Putamen (tissue), 1 donor: ENCODE data around the gene MDC1.
"Not testable (repeated sequence)": the region's sequence is repeated elsewhere in the genome, so short reads cannot be mapped to it uniquely, and the experiment has no call there.

Experiments
- DNase-seq: peaks from one replicate; pipeline ENCODE4 v3.0.0-alpha.2; 2016; ENCODE audit warnings: low spot score

The MDC1 gene, protein sequence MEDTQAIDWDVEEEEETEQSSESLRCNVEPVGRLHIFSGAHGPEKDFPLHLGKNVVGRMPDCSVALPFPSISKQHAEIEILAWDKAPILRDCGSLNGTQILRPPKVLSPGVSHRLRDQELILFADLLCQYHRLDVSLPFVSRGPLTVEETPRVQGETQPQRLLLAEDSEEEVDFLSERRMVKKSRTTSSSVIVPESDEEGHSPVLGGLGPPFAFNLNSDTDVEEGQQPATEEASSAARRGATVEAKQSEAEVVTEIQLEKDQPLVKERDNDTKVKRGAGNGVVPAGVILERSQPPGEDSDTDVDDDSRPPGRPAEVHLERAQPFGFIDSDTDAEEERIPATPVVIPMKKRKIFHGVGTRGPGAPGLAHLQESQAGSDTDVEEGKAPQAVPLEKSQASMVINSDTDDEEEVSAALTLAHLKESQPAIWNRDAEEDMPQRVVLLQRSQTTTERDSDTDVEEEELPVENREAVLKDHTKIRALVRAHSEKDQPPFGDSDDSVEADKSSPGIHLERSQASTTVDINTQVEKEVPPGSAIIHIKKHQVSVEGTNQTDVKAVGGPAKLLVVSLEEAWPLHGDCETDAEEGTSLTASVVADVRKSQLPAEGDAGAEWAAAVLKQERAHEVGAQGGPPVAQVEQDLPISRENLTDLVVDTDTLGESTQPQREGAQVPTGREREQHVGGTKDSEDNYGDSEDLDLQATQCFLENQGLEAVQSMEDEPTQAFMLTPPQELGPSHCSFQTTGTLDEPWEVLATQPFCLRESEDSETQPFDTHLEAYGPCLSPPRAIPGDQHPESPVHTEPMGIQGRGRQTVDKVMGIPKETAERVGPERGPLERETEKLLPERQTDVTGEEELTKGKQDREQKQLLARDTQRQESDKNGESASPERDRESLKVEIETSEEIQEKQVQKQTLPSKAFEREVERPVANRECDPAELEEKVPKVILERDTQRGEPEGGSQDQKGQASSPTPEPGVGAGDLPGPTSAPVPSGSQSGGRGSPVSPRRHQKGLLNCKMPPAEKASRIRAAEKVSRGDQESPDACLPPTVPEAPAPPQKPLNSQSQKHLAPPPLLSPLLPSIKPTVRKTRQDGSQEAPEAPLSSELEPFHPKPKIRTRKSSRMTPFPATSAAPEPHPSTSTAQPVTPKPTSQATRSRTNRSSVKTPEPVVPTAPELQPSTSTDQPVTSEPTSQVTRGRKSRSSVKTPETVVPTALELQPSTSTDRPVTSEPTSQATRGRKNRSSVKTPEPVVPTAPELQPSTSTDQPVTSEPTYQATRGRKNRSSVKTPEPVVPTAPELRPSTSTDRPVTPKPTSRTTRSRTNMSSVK (N-terminal part only)

DNA sequence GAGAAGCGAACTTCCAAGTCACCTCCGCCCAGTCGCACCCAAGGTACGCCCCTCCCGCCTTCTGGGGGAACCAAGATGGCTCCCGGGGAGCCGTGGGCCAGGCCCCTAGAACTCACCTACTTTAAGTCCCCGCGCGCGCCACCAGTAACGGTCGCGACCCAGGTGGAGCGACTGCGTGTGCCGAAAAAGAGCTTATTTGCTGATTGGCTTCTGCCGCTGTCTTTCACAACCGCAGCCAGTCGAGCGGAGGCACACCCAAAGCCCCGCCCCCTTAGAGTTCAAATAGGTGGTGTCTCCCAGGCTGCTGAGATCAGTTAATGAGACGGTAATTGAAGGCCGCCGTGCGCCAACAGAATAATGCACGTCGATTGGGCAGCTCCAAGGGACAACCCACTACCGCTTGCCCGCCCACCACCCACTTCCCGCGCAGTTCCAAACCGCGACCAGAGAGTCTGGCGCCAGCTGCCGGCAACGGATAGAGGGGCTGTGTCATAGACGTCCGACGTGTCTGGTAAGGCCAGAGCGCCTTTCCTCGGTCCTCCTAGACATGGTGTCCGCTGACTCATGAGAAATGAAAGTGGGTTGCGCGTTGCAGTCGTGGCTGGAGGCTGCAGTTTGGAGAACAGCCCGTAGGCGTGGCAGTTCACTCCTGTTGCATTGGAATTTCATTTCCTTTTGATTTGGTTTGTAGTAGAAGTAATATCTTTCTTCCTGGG, at the start of gene MDC1:
Gene MDC1 (minus strand): TSS at position 153 of the 716 bp plus-strand sequence. CDS start 2,106 bp downstream, outside the sequence.
- peak; percentile 99 for DNase-seq

DNA sequence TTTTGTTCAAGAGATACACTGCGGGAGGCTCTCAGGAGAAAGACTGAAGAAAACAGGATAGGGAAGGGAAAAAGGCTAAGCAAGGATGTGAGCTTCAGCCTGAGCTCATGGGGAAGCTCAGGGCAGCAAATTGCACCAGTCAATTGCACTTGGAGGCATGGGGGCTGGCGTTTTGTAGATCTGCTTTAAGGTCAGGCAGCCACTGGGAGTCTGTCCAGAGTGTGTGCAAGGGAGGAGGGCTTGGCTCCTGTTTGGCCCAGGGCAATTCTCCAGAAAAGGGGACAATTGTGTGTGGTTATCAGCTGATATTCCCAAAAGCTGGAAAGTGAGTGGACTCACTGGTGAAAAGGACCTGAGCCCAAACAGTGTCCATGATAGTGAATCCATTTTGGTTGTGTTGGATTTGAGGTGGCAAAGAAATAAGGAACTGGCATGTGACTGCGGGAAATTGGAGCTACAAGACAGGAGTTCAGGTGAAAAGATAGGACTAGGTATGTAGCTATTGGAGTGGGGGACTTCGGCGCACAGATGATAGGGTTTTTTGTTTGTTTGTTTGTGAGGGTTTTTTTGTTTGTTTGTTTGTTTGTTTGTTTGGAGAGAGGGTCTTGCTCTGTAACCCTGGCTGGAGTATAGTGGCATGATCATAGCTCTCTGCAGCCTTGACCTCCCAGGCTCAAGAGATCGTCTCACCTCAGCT, 49.5 kb upstream of the MDC1 start:
- DNase-seq = no peak

DNA sequence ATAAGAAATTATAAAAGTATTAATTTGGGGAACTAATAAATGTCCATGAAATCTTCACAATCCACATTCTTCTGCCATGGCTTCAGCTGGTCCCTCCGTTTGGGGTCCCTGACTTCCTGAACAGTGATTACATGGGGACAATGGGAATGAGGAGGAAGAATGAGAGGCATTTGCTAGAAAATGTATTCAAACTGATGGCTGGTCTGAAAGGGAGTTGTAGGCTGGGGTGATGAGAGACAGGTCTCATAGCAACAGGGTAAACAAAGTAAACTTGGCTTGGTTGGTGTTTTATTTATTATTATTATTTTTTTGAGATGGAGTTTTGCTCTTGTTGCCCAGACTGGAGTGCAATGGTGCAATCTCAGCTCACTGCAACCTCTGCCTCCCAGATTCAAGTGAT, 48.4 kb upstream of the MDC1 start:
- DNase-seq = not testable (repeated sequence)

DNA sequence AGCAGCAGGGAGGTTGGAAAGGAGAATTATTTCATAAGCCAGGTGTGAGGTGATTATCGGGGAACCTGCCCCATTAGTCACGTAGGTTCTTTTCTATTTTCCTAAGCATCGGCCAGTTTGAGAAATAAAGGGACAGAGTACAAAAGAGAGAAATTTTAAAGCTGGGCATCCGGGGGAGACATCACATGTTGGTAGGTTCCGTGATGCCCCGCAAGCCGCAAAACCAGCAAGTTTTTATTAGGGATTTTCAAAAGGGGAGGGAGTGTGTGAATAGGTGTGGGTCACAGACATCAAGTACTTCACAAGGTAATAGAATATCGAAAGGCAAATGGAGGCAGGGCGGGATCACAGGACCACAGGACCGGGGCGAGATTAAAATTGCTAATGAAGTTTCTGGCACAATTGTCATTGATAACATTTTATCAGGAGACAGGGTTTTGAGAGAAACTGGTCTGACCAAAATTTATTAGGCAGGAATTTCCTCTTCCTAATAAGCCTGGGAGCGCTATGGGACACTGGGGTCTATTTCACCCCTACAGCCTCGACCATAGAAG, 47.5 kb upstream of the MDC1 start:
- not testable (repeated sequence) for DNase-seq

DNA sequence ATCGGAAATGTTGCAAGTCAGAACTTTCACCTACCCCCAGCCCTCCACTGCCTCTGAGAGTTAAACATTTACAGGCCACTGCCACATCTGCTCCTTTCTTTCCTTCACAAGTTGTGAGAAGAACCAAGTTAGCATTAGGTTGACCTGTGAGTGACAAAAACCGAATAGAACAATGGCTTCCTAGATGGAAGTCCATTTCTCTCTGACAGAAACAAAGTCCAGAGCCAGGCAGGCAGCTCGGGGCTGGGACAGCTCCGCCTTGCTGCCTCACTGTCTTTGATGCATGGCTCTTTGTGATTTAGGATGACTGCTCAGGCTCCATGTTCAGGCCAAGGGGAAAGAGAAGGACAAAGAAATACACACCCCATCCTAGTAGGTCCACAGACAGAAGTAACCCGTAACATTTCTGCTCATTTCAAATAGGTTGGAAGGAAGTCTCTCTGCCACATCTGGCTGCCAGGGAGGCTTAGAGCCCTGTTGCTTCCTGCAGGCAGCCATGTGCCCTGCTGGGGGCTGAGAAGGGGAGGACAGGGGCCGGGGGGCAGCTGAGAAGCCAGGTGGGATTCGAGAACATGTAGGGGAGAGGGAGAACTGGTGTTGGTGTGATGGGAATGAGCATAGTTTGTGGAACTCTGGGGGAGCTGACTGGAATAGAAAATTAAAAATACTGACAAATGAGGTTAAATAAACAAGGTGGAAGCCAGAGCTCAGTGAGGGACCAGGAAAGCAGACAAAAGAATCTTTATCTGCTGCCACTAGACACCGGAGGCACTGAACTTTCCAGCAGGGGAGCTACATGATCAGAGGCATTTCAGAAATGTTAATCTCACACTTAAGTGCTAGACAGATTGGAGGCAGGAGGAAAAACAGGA, 46.8 kb upstream of the MDC1 start:
- no peak for DNase-seq

DNA sequence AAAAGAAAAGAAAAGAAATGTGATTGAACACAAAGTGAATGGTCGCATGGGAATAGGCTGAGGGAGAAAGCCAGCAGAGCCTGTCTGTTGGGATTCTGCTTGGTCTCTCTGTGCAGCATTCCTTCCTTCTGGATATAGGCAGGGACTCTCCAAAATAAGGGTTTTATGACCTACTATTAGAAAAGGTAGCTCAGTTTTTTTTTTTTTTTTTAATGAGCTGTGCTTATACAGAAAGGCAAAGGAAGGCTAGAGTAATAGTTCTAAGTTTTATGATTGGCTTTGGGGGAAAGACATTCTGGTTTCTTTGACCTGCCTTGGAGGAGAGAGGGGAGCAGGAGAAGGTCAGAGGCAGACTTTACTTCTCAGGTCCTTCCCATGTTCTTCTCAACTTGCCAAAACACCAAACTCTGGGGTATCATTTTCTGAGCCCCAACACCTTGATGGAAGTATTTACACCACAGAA, 46.1 kb upstream of the MDC1 start:
- no peak for DNase-seq

DNA sequence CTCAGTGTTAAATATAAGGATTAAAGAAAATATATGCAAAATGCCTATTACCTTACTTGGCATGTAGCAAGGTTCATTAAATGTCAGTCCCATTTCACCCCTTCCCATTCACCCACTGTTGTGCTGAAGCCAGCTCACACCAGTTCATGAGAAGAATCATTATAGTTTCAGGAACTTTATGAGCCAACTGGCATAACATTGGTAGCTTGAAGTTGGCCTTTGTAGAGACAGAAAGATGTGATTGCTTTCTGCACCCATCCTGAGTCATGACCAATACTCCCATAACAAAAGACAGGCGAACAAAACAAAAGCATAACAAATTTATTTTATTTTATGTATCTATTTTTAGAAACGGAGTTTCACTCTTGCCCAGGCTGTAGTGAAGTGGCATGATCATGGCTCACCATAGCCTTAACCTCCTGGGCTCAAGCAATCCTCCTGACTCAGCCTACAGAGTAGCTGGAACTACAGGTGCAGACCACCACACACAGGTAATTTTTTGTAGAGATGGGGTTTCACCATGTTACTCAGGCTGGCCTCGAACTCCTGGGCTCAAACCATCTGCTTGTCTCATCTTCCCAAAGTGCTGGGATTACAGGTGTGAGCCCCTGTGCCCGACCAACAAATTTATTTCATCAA, 44.8 kb upstream of the MDC1 start:
- no peak for DNase-seq

DNA sequence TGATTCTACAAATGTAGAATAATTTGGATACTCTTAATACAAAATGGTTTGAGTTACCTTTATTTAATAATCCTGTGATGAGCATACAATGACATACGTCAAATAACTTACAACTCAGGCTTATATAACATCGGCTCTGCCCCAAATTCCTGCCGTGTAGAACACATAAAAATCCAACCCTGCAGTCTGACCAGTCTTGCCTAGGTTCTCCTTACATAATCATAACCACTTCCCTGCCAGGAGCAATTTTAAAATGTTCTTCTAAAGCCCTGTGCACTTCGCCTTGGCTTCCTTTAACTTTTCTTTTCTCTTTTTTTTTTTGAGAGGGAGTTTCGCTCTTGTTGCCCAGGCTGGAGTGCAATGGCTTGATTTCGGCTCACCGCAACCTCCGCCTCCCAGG, 43.5 kb upstream of the MDC1 start:
- no peak for DNase-seq

DNA sequence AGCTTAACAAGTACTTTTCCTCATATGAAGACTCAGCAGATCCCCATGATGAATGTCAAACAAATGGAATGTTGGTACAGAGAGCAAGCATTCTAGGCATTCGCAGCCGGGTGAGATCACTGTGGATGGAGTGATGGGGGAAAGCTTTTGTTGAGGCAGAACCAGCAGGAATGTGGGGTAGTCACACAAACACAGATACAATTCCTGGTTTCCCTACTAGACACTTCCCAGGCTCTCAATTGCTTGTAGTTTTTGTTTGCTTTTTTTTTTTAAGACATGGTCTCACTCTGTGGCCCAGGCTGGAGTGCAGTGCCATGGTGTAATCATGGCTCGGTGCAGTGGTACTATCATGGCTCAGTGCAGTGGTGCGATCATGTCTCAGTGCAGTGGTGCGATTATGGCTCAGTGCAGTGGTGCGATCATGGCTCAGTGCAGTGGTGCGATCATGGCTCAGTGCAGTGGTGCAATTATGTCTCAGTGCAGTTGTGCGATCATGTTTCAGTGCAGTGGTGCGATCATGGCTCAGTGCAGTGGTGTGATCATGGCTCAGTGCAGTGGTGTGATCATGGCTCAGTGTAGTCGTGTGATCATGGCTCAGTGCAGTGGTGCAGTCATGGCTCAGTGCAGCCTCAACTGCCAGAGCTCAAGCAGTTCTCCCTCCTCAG, 42.6 kb upstream of the MDC1 start:
- no peak for DNase-seq

DNA sequence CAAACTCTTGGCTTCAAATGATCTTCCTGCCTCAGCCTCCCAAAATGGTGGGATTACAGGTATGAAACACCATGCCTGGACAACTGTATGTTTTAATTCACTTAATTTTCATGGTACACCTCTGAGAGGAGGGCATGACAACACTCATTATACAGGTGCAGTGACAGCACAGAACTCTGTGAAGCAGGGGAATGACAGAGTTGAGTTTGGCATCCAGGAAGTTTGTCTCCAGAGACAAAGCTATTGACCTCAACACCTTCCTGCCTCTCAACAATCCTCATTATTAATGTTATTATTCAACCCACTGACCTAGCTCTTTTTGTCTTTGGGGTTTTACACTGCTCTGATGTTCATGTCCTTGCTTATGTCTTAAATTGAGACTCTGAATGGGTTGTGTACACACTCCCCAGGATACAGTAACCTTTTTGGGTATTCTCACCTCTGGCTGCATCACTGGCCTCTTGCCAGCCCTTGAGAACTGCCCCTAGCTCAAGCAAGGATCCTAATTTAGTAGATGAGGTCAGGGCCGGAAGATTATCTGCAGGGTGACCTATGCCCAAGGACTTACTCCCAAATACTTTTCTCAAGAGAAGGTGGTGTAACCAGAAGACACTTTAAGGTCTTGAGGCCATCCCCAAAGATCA, 40.3 kb upstream of the MDC1 start:
- DNase-seq = no peak

DNA sequence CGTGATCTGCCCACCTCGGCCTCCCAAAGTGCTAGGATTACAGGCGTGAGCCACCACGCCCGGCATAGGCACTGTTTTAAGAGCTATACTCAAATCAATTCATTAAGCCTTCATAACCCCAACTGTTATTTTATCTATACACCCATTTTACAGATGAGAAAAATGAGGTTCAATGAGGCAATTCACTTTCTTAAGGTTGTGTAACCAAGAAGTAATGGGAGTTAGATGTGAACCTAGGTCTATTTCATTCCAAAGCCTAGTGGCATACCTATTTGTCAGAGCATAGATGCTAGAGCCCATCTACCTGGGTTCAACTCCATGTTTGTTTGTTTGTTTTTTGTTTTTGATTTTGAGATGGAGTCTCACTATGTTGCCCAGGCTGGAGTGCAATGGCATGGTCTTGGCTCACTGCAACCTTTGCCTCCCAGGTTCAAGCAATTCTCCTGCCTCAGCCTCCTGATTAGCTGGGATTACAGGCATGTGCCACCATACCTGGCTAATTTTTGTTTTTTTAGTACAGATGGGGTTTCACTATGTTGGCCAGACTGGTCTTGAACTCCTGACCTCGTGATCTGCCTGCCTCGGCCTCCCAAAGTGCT, 39.4 kb upstream of the MDC1 start:
- DNase-seq = not testable (repeated sequence)

DNA sequence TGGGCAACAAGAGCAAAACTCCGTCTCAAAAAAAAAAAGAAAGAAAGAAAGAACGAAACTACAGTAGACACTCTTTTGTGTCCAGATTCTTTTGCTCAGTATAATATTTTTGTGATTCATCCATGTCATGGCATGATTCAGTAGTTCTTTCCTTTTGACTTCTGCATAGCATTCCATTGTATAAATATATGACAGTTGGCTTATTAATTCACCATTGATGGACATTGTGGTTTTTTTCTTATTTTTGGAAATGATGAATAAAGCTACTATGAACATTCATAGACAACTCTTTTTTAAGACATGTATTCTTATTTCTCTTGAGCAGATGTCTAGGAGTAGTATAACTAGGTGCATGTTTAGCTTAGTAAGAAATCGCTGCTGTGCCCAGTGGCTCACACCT, 37.5 kb upstream of the MDC1 start:
- DNase-seq = no peak

DNA sequence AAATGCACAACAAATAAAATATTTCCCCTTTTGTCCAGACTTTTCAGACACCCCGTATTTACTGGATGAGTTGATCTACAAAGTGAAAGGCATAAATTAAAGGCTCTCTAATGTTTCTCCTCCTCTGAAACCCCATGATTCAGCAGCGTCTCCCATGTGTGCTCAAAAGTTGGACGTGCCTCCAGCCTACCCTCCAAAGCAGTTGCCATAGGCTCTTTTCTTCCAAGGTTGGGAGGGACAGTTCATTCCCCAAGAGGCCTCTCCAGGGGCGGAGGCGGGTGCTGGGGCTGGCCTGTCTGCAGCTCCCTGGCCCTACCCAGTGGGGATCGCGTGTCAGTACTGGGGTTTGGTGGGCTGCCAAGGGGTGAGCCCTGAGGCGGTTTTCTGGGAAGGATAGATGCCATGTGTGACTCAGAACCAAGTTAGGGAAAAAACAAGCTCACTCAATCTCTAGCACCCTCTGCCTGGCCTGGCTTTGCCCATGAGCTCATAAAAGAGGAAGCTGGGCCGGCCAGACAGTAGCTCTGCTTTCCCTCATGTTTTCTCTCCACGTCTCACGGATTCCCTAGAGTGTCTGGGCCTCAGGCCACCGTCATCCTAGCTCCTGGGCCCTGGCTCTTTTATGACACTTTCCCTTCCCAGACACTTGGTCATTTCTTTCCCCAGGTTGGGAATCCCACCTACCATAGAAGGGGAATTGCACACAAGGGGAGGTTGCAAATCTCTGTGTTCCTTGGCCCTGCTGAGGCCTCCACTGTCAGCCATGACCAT, 35.3 kb upstream of the MDC1 start:
- DNase-seq = peak; percentile 17

DNA sequence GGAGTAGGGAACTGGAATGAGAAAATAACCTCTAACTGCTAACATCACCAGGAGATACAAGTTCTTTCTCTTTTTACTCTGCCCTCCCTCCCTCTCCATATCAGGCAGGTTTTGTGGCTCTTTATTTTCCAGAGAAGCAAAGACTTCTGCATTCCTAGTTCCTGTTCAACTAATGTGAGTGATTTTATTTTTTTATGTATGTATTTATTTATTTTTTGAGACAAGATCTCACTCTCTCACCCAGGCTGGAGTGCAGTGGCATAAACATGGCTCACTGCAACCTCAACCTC, 33.2 kb upstream of the MDC1 start:
- no peak for DNase-seq

DNA sequence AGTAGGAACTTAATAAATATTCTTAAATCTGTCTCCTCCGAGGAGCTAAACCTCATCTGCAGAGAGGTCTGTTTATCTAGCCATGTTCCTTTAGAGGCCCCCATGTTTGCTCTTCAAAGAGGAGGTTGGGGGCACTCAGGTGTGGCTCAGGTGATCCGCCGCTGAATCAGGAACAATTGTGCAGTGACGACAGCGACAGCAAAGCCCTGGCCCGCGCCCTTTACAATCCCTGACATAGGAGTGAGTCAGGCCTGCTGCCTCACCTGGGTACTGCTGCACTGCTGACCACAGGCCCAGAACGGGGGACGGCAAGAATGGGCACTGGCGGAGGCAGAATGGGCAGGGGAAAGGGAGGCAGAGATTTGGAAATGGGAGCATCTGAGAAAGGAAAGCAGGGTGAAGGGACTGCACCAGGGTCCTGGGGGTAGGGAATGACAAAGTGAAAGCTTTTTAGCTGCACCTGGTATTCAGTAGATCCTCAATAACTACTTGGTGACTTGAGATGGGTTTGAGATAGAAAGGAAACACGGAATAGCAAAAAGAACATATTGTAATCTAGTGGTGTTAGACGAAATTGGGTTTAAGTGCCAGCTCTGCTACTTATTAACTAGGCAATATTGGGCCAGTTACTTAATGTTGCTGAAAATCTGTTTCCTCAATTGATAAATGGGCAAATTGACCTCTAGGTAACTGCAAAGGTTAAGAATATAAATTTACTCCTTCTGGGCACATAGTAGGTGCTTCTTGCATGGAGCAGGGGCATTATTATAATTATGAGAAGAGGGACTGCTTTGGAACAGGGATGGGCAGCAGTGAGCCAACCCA, 32.7 kb upstream of the MDC1 start:
- DNase-seq = no peak
